ENCODE data around the gene UCK1.

The UCK1 gene

DNA sequence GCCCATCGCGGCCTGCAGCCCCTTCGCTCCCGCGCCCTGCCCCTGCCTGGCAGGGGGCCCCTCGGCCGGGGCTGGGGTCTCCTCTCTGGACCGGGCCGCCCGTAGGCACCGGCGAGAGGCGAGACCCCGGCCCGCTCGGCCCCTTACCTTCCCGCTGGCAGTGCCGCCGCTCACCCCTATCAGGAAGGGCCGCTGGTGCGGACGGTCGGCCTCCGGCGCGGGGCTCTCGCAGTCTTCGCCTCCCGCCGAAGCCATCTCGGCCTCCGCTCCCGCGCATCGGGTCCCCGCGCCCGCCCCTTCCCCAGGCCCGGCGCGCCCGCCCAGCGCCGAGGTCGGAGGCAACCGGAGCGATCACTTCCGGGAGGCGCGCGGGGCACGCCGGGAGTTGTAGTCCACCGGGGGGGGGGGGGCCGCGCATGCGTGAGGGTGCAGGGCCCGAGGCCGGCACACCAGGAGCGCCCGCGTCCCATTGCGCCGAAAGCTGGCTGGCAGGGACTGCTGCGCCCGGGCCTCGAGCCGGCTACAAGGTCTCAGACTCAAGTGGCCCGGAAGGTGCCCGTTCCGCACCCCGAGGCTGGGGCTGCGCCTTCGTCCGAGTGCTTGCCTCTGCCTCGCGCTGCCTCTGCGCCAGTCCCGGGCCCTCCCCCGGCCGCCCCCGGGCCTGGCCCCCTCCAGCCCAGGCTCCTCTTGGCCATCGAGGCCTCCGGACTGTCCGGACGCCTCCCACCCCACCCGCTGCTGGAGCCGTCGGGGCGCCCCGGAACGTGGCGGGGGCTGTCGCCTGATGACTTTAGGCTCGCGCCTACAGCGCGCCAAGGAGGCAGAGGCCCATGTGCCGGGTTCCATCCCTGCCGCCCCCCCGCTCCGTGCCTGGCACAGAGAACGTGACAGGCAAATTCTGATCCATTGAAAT lies at the start of gene UCK1:
TSS of gene UCK1 (minus strand) at position 344 of the 913 bp plus-strand sequence. CDS start at position 255, 89 bp downstream.
- DNase-seq: peak; percentile 74

DNA sequence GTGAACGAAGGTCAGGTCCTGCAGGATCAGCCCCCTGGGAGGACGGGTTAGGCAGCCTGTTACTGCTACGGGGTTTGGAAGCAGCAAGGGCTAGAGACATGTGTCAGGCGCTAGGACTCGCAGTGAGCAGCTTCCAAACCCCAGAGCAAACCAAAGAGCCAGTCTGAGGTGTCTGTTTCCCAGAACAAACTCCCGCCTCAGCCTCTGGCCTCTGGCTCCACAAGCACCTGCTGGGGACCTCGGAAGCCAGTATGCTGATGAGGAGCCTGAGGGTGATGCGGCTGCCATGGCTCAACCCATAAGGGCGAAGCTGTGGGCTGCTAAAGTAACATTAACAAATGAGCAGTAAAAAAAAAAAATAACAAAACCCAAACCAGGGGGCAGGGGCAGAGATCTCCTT lies 49.3 kb upstream of the UCK1 start:
- DNase-seq: no peak

DNA sequence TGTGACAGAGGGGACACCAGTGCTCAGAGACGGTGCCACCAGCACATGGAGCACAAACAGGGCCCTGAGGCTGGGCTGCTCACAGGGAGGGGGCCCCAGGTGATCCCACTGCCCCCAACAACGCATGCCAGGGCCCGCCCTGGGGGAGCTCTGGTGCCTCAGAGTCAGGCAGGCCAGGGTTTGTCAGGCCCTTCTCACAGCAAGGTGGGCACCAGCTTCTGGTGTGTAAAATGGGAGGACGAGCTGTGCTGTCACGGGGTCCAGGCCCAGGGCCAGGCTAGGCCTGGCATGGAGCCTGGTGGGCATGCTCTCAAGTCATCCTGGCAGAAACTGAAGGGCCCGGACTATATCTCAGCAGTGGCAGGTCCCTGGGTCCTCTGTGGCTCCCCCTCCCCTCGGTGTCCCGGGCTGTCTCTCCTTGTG lies 48.7 kb upstream of the UCK1 start:
- DNase-seq: no peak

DNA sequence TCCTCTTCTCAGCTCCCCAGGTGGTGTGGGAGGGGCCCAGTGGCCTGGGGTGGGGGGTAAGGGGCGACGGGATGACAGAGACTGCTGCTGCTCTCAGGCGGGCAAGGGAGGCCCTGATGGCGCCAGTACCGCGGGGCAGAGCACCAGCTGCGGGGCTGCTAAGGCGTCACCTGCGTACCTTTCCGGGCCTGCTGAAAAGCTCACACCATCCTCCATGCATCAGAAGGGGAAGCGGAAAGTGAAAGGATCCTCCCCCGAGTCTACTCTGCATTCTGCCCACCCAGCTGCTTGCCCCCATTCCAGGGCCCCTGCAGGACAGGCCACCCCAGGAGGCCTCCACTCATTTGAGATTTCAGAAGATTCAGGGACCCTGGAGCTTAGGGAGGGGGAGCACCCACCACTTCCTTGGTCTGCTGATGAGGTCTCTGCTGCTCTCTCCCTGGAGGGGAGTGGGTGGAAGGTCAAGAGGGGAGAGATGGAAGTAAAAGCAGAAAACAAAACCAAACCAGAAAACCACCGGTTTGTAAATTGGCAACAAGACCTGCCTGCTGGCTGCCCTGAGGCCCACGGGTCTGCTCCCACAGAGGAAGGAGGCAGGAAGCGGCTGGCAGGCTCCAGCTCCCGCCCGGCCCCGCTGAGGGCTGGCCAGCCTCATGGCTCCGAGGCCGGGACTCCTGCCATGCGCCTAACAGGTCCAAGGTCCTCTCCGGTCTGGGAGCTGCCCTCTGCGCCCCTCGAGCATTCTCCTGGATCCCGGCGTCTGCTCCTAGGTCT lies 47.9 kb upstream of the UCK1 start:
- DNase-seq: peak; percentile 62

DNA sequence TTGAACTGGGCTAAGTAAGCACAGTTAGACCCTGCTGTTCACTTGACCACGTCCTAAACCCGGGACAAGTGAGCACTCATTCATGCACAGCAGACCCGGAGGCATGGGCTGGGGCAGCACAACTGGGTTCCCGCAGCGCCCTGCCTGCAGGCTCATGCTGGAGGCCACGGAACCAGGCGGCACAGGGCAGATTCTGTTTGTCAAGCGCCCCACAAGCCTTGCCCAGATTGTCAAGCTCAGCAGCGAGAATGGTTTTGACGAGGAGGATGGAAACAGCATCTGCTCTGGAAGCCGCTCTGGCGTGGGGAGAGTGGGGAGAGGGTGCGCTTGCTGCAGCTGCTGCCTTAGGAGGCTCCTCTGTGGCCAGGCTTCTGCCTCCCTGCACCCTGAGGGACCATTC lies 47.0 kb upstream of the UCK1 start:
- no peak for DNase-seq

DNA sequence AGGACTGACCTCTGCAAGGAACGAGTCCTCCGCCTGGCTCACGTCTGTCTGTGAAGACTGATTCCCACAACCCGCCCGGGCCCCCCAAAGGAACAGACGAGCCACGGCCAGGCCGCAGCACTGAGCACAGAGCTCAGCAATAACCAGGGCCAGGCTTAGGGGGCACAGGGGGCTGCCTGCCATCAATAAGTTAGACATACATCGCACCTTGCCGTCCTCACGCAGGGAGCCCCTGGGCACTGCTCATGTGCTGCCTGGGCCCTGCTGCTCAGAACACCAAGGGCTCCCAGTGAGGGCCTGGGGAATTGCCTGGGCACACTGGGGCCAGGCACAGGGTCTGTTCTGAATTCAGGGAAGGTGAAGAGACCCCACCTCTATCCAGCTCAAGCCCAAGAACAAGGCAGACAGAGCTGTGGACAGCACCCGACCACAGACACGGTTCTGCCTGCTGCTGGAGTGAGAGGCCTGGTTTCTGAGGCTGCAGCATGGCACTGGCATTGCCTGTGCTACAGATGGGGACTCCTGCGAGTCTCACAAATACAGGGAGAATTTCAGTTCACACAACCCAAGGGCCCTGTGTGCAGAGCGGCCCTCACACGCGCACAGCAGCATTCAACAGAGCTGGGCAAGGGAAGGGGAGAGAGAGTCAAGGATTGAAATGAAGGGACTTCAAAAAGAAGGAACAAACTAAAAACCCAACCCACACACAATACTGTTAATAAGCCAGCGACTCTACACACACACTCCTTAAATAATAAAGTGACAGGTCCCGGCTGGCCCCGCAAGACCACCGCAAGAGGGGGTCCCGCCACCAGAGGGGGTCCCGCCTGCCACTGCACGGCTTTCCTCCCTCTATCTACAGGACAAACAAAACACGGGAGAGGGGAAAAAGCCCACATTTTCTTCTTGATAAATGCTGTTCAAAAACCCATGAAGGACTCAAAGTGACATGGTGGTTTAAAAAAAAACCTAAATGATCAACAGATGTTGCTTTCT lies 46.2 kb upstream of the UCK1 start:
- DNase-seq: no peak

DNA sequence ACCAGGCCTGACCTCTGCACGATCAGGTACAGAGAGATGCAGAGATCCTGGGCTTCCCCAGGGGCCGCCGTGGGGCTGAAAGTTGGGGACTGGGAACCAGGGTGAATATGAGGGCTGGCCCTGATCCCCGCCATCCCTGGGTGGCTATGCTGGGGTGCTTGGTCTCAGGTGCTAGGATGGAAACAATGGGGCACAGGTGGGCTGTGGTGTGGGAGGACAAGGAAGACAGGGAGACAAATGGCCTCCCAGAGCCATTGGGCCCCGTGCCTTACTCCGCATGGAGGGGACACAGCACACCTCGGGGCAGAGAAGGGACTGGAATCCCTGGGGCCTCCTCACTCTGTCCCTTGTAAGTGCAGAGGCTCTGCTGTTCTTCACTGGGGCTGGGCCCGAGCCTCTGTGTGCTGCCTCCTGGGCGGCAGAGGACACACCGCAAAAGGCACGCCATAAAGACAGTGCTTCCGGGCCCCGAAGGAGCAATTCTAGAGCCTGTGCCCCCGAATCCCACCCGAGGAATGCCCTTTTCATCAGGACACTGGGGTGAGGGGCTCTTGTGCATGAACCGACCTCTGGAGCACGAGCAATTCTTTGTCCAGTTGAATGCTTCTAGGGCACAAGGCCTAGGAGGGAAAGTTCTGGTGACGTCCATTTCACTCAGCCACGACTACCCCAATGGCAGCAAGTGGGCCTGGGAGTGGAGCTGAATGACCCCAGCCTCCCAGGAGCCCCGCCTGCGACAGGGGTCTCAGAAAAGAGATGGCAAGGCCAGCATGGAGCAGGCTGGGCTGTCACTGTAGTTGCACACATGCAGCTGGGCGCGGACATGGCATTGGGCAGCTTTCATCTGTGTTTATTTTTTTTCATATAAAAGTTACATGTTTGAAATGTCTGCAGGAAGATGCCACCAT lies 45.1 kb upstream of the UCK1 start:
- no peak for DNase-seq

DNA sequence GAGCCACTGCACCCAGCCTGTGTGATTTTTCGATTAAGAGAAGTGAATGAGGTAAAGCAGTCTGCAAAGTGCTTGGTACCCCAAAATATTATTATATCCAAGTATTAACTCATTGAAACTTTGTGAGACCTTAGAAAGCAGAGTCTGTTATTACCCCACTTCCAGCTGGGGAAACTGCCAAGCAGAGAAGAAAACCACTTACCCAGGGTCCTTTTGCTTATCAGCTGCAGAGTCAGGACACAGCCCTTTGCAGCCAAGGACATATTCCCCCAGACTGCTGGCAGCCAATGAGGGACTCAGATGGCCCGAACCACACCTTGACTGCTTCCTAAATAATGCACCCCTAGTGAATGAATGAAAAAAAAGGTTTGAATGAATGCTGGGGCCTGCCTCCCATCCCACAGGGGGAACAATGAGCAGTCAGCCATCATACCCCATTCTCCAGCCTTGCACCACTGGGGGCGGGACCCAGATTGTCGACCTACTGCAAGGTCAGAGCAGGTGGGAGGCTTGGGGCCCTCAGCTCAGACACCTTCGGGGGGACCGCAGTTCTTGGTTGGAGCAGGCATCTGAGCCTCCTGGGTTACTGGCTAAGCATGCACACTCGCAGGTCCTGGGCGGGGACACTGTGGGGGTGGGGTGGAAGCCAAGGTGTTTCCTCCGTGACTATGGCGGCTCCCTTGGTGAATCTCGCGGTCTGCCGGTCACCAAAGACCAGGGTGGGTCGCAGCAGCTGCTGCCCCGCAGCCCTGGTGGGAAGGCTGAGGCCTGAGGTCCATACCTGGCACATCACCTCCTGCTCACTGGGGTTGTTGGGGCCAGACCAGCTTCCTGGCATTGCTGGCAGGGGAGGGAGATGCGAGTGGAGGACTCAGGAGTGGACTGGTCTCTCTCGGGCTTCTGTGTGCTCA lies 43.9 kb upstream of the UCK1 start:
- DNase-seq: no peak

DNA sequence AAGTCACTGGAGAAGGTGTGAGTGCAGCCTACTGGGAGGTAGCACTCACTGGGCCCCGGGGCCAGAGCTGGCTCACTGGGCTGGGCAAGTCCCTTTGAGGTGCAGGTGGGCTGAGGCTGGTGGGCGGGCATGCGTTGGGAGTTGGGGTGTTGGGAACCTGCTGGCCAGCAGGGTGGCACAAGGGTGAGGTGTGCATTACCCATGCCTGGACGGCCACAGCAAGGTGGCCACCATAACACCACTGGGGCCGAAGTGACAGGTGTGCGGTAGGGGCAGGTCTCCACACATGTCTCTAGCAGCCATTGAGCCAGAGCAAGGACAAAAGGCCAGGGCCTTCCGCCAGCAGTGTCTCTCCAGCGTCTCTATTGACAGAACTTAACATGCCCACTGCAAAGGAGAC lies 36.8 kb upstream of the UCK1 start:
- no peak for DNase-seq

DNA sequence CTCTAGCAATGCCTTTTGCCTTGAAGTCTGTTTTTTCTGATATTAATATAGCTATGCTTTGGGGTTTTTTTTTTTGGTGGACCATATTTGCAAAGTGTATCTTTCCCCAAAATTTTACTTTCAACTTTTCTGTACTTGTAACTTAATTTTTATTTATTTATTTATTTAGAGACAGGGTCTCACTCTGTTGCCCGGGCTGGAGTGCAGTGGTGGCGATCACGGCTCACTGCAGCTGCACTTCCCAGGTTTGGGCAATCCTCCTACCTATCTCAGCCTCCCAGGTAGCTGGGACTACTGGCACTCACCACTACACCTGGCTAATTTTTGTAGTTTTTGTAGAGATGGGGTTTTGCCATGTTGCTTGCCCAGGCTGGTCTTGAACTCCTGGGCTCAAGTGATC lies 35.1 kb upstream of the UCK1 start:
- no peak for DNase-seq

DNA sequence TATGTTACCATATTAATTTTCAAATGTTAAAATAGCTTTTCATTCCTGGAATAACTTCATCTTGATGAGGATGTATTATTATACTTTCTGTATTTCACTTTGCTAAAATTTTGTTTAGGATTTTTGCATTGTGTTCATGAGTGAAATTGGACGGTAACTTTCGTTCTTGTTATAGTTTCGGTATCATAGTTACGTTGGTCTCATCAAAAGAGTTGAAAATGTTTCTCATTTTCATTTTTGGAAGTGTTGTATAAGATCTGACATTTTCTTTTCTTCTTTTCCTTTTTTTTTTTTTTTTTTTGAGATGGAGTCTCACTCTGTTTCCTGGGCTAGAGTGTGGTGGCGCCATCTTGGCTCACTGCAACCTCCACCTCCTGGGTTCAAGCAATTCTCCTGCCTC lies 34.3 kb upstream of the UCK1 start:
- DNase-seq: no peak

DNA sequence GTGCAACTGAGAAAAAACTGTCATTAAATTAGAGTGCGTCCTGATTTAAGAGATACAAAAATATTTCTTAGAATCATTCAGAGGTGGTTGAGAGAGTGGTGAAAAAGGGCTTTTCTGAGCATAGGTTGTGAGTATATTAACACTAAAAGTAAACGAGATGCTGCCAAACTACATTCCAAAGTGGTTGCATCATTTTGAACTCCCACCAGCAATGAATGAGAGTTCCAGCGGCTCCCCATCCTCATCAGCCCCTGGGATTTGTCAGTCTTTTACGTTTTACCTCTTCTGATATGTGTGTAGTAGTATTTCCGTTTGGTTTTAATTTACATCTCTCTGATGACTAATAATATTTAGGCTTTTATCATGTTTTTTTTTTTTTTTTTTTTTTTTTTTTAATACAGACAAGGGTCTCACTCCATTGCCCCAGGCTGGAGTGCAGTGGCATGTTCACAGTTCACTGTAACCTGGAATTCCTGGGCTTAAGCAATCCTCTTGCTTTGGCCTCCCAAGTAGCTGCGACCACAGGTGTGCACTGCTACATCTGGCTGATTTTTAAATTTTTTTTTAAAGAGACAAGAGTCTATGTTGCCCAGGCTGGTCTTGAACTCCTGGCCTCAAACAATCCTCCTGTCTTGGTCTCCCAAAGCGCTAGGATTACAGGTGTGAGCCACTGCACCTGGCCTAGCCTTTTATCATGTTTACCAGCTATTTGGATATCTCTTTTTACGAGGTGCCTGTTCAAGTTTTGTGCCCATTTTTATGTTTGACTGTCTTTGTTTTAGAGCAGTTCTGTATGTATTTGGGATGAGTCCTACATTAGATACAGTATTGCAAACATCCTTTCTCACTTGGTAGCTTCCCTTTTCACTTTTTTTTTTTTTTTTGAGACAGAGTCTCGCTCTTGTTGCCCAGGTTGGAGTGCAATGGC lies 31.2 kb upstream of the UCK1 start:
- DNase-seq: no peak

DNA sequence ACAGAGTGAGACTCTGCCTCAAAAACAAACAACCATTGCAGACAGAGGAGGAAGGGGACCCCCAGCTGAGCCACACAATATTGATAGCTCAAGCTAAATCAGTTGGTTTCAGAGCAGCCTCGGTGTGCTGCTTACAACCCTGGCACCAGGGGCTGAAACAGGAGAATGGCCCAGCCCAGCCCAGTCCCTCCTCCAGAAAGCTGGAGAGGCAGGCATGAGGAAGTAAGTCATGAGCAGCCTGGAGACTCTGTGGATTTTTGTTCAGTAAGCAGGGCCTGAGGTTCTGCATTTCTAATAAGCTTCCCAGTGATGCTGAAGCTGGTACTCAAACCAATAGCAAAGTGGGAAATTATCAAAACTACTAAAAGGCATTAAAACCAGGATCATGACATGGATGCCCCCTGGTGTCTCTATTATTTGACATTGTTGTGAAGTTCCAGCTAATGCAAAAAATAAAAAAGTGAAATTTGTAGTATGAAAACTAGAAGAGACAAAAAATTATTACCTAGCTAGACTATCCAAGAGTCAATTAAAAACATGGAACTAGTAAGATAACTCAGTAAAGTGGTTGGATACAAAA lies 28.4 kb upstream of the UCK1 start:
- DNase-seq: no peak

DNA sequence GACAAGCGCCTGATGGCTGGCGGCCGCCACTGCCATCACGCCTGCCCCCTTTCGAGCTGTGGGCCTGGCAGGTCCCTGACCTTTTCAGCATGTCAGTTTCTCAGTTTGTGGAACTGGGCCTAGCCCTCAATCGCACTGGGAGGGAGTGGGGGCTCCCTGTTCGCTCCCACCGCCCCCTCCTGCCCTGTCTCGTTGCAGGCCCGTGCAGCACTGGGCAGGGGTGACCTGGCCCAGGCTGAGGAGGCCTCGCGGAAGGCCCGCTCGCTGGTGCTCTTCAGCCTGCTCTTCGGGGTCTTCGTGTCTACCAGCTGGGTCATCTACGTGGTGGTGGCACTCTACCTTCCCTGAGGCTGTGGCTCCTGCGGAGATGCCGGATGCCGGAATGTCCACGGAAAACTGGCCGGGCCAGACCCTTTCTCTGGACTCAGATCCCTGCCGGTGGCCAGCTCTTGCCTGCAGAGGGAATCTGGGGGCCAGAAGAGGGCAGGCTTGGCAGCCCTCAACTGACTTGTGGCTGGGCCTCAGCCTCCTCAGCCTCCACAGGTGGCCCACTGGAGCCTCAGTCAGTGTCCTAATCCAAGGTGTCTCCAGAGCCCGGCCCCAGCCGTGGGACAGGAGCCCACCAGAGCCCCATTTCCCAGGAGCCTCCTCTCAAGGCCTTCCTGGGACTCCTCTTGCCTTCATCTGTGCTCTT lies 26.9 kb upstream of the UCK1 start:
- no peak for DNase-seq

DNA sequence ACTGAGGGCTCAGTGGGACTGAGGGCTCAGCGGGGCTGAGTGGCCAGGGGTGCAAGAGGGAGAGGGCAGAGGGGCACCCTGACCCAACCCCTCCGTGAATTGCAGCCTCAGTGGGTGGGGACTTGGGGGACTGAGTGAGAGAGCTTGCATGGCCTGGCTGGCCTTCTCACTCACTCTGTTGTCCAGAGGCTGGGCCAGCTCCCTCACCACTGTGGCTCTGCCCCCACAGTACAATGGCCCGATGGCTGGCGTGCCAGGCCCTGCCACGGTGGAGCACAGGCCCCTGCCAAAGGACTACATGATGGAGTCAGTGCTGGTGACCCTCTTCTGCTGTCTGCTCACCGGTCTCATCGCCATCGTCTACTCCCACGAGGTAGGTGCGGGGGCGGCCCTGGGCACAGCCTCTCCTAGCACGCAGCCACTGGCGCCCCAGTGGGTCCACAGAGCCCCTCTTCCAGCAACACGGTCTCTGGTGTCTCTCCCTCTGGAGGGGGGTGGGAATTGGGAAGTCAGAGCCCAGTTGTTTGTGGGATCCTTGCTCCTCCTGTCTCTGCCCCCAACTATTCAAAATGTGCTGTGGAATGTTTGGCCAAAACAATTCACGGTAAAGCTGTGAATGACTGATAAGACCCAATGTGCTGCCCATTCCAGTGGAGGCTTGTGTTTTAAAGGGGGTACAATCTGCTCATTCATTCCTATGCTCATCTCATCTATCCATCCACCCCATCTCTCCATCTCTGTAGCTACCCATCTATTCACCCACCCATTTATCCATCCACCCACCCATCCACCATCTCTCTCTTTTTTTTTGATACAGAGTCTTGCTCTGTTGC lies 25.0 kb upstream of the UCK1 start:
- no peak for DNase-seq

DNA sequence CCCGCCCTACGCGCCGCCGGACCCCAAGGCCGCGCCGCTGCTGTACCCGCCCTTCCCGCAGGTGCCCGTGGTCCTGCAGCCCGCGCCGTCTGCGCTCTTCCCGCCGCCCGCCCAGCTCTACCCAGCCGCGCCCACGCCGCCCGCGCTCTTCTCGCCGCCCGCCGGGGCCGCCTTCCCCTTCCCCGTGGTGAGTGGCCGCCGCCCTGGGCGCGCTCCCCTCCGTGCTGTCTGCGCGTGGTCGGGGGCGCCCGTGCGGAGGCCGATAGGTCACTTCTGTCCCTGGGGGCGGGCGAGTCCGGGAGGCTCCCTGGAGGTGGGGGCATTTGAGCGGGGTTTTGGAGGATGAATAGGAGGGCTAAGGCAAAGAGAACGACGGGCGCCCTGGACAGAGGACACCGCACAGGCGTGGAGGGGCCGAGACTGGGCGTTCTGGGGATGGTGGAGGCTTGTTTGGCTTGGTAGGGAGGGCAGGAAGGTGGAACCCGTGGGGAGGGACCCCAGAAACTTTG lies 23.8 kb upstream of the UCK1 start:
- no peak for DNase-seq
